LNCAP (cell line): ENCODE data around the gene GRK6.

Experiments used
- CTCF ChIP-seq: fragments of 450-650 bp; IDR thresholded peaks from 2 replicates; pipeline ENCODE4 v1.5.1; 2017; ENCODE audit warnings: mild to moderate bottlenecking

Gene GRK6

GRCh38 chr5:177403102-177403791, 23.2 kb upstream of the GRK6 start:
- TF ChIP-seq CTCF: no peak

- peak; percentile 54 for TF ChIP-seq CTCF
Measured at GRCh38 chr5:177403792-177404640, 22.5 kb upstream of the GRK6 start.

- TF ChIP-seq CTCF: no peak
Measured at GRCh38 chr5:177404641-177405179, 21.8 kb upstream of the GRK6 start.

GRCh38 chr5:177405312-177405711, 21.2 kb upstream of the GRK6 start:
- TF ChIP-seq CTCF: no peak

- no peak for TF ChIP-seq CTCF
Measured at GRCh38 chr5:177405805-177406204, 20.7 kb upstream of the GRK6 start.

- TF ChIP-seq CTCF: no peak
Measured at GRCh38 chr5:177409043-177409801, 17.3 kb upstream of the GRK6 start, which contains the start of gene F12. Gene F12, minus strand, starts transcription at chr5:177409564. Its CDS starts 37 bp downstream, at chr5:177409527.

GRCh38 chr5:177410575-177410974, 15.9 kb upstream of the GRK6 start:
- no peak for TF ChIP-seq CTCF
